Mesodermal cell (in vitro differentiated cells): ENCODE measurements around the gene RNH1.
"Not testable (repeated sequence)": the region's sequence is repeated elsewhere in the genome, so short reads cannot be mapped to it uniquely, and the experiment has no call there.

Source experiments
- H3K27ac ChIP-seq: 2 replicates; pipeline ENCODE4 v1.7.0; 2013; ENCODE audit warnings: mild to moderate bottlenecking, low read depth, low read length, moderate library complexity; ENCODE audit not compliant: severe bottlenecking
- H3K36me3 ChIP-seq: 2 replicates; pipeline ENCODE4 v1.7.1; 2013; ENCODE audit warnings: mild to moderate bottlenecking, low read length, moderate library complexity; ENCODE audit not compliant: control insufficient read depth, insufficient read depth
- H3K4me1 ChIP-seq: one replicate; pipeline ENCODE4 v1.7.1; 2013; ENCODE audit warnings: mild to moderate bottlenecking, low read length; ENCODE audit not compliant: insufficient read depth, control insufficient read depth, poor library complexity, severe bottlenecking
- H3K4me3 ChIP-seq: 2 replicates; pipeline ENCODE4 v1.7.0; 2013; ENCODE audit warnings: low read length, control low read depth, mild to moderate bottlenecking; ENCODE audit not compliant: insufficient read depth, poor library complexity, severe bottlenecking; ENCODE audit errors: extremely low read depth
- H3K9me3 ChIP-seq: 2 replicates; pipeline ENCODE4 v1.7.1; 2013; ENCODE audit warnings: mild to moderate bottlenecking, low read length, moderate library complexity; ENCODE audit not compliant: control insufficient read depth
- WGBS, 2 experiments: methylation state at CpG; one replicate each; pipeline ENCODE4 v1.1.5; 2013; ENCODE audit warnings: missing lambda C conversion rate in 2 of 2; ENCODE audit not compliant: insufficient coverage in 2 of 2; 5-methylcytosine and 5-hydroxymethylcytosine counted together

RNH1 gene

GRCh38 chr11:473415-473814 lies 33.6 kb downstream of the RNH1 start:
- H3K4me1 ChIP-seq: peaks cover 15% of the 10 kb centered on the region
- no peak overlapping the region for H3K27ac ChIP-seq
- H3K4me3 ChIP-seq: no peak overlapping the region
- no peaks in the 10 kb centered on the region for H3K9me3 ChIP-seq
- peaks cover 22% of the 10 kb centered on the region for H3K36me3 ChIP-seq
- WGBS, 2 experiments: 96% methylated on average over 16 to 19 of the region's 19 CpGs

- peaks cover 23% of the 10 kb centered on the region for H3K36me3 ChIP-seq
- H3K9me3 ChIP-seq: no peaks in the 10 kb centered on the region
- H3K27ac ChIP-seq: no peak overlapping the region
- no peak overlapping the region for H3K4me3 ChIP-seq
- H3K4me1 ChIP-seq: peaks cover 19% of the 10 kb centered on the region
- whole genome bisulfite sequencing, 2 experiments: 96 to 97% methylated on average over 28 of the region's 28 CpGs
Measured at GRCh38 chr11:472816-473215, 34.2 kb downstream of the RNH1 start.

- Histone ChIP-seq H3K4me3 (no peak overlapping the region), H3K4me1 (peaks cover 19% of the 10 kb centered on the region), H3K27ac (no peak overlapping the region), H3K9me3 (no peaks in the 10 kb centered on the region), H3K36me3 (peaks cover 23% of the 10 kb centered on the region)
- 94 to 99% methylated on average over 9 to 13 of the region's 13 CpGs for WGBS, 2 experiments
Measured at GRCh38 chr11:472272-472671, 34.8 kb downstream of the RNH1 start.

GRCh38 chr11:471468-472145 lies 35.4 kb downstream of the RNH1 start:
- Histone ChIP-seq H3K27ac (no peak overlapping the region), H3K36me3 (peaks cover 23% of the 10 kb centered on the region), H3K9me3 (no peaks in the 10 kb centered on the region), H3K4me3 (no peak overlapping the region), H3K4me1 (peaks cover 19% of the 10 kb centered on the region)
- 96 to 97% methylated on average over 52 to 54 of the region's 61 CpGs for WGBS, 2 experiments

GRCh38 chr11:469684-470560 lies 37.1 kb downstream of the RNH1 start:
- 94 to 95% methylated on average over 18 to 23 of the region's 28 CpGs for WGBS, 2 experiments
- Histone ChIP-seq H3K4me3 (no peak overlapping the region), H3K4me1 (peaks cover 19% of the 10 kb centered on the region), H3K9me3 (no peaks in the 10 kb centered on the region), H3K27ac (peak overlapping the region; percentile 52), H3K36me3 (peaks cover 23% of the 10 kb centered on the region)

- not testable (repeated sequence) for H3K4me3 ChIP-seq, H3K9me3 ChIP-seq
- peak overlapping the region; percentile 52 for H3K27ac ChIP-seq
- H3K4me1 ChIP-seq: peaks cover 19% of the 10 kb centered on the region
- 73 to 82% methylated on average over 8 to 10 of the region's 19 CpGs for WGBS, 2 experiments
- peaks cover 25% of the 10 kb centered on the region for H3K36me3 ChIP-seq
Measured at GRCh38 chr11:469026-469683, 37.9 kb downstream of the RNH1 start.

- peaks cover 26% of the 10 kb centered on the region for H3K36me3 ChIP-seq
- peak overlapping the region; percentile 41 for H3K27ac ChIP-seq
- H3K4me3 ChIP-seq: no peak overlapping the region
- 87 to 98% methylated on average over 5 to 6 of the region's 6 CpGs for WGBS, 2 experiments
- H3K9me3 ChIP-seq: no peaks in the 10 kb centered on the region
- peaks cover 19% of the 10 kb centered on the region for H3K4me1 ChIP-seq
Measured at GRCh38 chr11:468493-468892, 38.5 kb downstream of the RNH1 start.

GRCh38 chr11:468036-468435 lies 39.0 kb downstream of the RNH1 start:
- Histone ChIP-seq H3K4me1 (peaks cover 19% of the 10 kb centered on the region), H3K4me3 (no peak overlapping the region), H3K9me3 (no peaks in the 10 kb centered on the region), H3K27ac (no peak overlapping the region), H3K36me3 (peaks cover 26% of the 10 kb centered on the region)
- 94 to 98% methylated on average over 10 to 12 of the region's 12 CpGs for WGBS, 2 experiments

- Histone ChIP-seq H3K36me3 (peaks cover 33% of the 10 kb centered on the region), H3K4me1 (peaks cover 19% of the 10 kb centered on the region), H3K27ac (no peak overlapping the region), H3K4me3 (no peak overlapping the region), H3K9me3 (no peaks in the 10 kb centered on the region)
- WGBS, 2 experiments: 95 to 96% methylated on average over 8 of the region's 9 CpGs
Measured at GRCh38 chr11:465896-466530, 41.0 kb downstream of the RNH1 start.

- Histone ChIP-seq H3K4me1 (peaks cover 21% of the 10 kb centered on the region), H3K9me3 (no peaks in the 10 kb centered on the region), H3K27ac (no peak overlapping the region), H3K36me3 (peaks cover 49% of the 10 kb centered on the region), H3K4me3 (no peak overlapping the region)
- 94 to 99% methylated on average over 22 to 24 of the region's 24 CpGs for WGBS, 2 experiments
Measured at GRCh38 chr11:464316-464715, 42.7 kb downstream of the RNH1 start.
